GM06990 (cell line): ENCODE measurements around the gene ENKD1.
"Not testable (repeated sequence)": the region's sequence is repeated elsewhere in the genome, so short reads cannot be mapped to it uniquely, and the experiment has no call there.

ENCODE experiments used
- DNase-seq: peaks from one replicate; pipeline ENCODE4 v3.0.0-alpha.2; 2011; ENCODE audit not compliant: insufficient read length; ENCODE audit errors: extremely low read depth
- H3K27me3 ChIP-seq: replicated peaks from 2 replicates; pipeline ENCODE4 v1.6.0; 2011; ENCODE audit warnings: low read length; ENCODE audit not compliant: control insufficient read depth, insufficient read depth
- H3K36me3 ChIP-seq: 2 replicates; pipeline ENCODE4 v1.5.1; 2011; ENCODE audit warnings: low read length; ENCODE audit not compliant: control insufficient read depth, insufficient read depth
- H3K4me3 ChIP-seq: replicated peaks from 2 replicates; pipeline ENCODE4 v1.5.1; 2011; ENCODE audit warnings: low read depth, mild to moderate bottlenecking, control low read depth, low read length
- TF ChIP-seq, protein P1 (sequence below): IDR thresholded peaks from 2 replicates; pipeline ENCODE4 v1.5.1; 2011; ENCODE audit warnings: low read length, control low read depth, mild to moderate bottlenecking, inconsistent platforms; ENCODE audit not compliant: insufficient read depth, poor library complexity, severe bottlenecking

Gene ENKD1

DNA sequence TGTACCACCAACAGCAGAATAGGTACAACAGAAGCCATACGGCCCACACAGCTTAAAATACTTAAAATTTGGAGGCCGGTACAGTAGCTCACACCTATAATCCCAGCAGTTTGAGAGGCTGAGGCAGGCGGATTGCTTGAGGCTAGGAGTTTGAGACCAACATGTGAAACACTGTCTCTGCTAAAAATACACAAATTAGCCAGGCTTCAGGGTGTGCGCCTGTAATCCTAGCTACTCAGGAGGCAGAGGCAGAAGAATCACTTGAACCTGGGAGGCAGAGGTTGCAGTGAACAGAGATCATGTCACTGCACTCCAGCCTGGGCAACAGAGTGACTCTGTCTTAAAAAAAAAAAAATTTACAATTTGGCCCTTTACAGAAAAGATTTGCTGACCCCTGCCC lies 35.6 kb upstream of the ENKD1 start:
- TF ChIP-seq, protein P1, sequence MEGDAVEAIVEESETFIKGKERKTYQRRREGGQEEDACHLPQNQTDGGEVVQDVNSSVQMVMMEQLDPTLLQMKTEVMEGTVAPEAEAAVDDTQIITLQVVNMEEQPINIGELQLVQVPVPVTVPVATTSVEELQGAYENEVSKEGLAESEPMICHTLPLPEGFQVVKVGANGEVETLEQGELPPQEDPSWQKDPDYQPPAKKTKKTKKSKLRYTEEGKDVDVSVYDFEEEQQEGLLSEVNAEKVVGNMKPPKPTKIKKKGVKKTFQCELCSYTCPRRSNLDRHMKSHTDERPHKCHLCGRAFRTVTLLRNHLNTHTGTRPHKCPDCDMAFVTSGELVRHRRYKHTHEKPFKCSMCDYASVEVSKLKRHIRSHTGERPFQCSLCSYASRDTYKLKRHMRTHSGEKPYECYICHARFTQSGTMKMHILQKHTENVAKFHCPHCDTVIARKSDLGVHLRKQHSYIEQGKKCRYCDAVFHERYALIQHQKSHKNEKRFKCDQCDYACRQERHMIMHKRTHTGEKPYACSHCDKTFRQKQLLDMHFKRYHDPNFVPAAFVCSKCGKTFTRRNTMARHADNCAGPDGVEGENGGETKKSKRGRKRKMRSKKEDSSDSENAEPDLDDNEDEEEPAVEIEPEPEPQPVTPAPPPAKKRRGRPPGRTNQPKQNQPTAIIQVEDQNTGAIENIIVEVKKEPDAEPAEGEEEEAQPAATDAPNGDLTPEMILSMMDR, result no peak
- no peaks in the 10 kb centered on the region for H3K36me3 ChIP-seq
- no peaks in the 10 kb centered on the region for H3K27me3 ChIP-seq
- no peak for DNase-seq
- no peak overlapping the region for H3K4me3 ChIP-seq

DNA sequence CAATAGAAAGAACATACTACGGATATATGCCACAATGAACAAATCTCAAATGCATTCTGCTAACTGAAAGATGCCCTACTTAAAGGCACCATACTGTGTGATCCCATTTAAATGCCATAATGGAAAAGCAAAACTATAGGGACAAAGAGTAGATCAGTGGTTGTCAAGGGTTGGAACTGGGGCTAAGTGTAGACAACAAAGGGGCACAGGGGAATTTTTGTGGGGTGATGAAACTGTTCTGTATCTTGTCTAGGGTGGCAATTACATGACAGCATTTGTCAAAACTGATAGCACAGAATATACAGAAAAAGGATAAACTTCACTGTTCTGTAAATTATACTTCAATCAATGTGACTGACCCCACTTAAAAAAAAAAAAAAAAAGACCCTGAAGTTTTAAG lies 34.9 kb upstream of the ENKD1 start:
- no peak overlapping the region for H3K4me3 ChIP-seq
- TF ChIP-seq, protein P1, result no peak
- H3K27me3 ChIP-seq, result no peaks in the 10 kb centered on the region
- H3K36me3 ChIP-seq, result no peaks in the 10 kb centered on the region
- no peak for DNase-seq

DNA sequence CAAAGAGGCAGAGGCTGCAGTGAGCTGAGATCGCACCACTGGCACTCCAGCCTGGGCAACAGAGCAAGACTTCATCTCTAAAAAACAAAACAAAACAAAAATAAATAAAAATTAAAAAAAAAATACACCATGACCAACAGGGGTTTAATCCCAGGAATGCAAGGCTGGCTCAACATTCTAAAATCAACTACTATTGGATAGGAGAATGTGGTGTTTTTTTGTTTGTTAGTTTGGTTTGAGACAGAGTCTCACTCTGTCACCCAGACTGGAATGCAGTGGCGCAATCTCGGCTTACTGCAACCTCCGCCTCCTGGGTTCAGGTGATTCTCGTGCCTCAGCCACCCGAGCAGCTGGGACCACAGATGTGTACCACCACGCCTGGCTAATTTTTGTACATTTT lies 32.7 kb upstream of the ENKD1 start:
- TF ChIP-seq, protein P1, result no peak
- no peaks in the 10 kb centered on the region for H3K36me3 ChIP-seq
- DNase-seq, result no peak
- H3K4me3 ChIP-seq, result no peak overlapping the region
- H3K27me3 ChIP-seq, result no peaks in the 10 kb centered on the region

DNA sequence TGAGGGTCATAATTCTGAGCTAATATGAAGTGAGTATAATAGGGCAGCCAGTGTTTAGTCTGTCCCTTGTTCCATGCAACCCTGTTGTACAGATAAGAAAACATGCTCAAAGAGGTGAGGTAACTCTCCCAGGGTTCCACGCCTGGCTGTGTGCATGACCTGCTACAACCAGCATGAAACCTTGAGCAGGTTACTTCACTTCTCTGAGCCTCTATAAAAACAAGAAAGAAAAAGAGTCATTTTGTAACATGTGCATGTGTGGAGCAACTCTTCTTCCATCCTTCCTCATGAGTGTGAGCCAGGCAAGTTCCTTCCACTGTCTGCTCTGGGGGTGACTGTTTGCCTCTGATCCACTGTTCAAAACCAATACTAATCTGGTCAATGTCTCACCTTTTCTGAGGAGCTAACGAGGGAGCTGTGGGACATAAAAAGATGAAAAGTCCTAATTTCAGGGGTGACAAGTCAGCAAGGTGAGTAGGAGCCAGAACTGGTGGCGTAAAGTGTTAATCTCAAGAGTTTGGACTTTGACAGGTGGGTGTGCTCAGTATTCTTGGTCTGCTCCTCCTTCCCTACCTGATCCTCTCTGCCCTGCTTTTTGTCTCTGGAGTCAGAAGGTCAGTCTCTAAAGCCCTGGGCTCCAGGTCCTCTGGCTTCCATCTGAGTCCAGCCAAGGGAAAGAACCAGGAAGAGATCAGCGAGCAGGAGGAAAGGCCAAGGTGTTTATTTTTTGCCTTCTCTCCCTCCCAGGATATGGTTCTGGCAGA lies 31.1 kb upstream of the ENKD1 start:
- no peaks in the 10 kb centered on the region for H3K27me3 ChIP-seq
- no peak overlapping the region for H3K4me3 ChIP-seq
- no peak for DNase-seq

DNA sequence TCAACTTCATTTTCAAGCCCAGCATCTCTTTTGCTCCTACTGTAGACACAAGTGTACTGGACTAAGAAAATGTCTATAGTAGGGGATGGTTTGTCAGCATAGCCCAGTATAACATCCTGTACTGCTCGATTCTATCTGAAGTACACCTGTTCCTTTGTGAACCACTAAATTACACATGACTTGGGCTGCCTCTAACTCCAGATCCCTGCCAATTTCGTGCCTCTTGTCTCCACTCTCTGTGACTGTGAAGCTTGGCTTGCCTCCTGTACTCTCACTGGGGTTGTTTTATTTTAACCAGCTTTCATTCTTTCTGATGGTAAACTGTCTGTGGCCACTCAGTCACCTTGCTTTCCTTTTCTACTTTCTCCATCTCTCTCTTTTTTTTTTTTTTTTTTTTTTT lies 28.1 kb upstream of the ENKD1 start:
- TF ChIP-seq, protein P1, result no peak
- H3K4me3 ChIP-seq, result no peak overlapping the region
- H3K36me3 ChIP-seq, result no peaks in the 10 kb centered on the region
- H3K27me3 ChIP-seq, result no peaks in the 10 kb centered on the region
- DNase-seq, result no peak

More for the DNA sequence above, 31.1 kb upstream of the ENKD1 start:
- no peaks in the 10 kb centered on the region for H3K36me3 ChIP-seq
- TF ChIP-seq, protein P1, result no peak

DNA sequence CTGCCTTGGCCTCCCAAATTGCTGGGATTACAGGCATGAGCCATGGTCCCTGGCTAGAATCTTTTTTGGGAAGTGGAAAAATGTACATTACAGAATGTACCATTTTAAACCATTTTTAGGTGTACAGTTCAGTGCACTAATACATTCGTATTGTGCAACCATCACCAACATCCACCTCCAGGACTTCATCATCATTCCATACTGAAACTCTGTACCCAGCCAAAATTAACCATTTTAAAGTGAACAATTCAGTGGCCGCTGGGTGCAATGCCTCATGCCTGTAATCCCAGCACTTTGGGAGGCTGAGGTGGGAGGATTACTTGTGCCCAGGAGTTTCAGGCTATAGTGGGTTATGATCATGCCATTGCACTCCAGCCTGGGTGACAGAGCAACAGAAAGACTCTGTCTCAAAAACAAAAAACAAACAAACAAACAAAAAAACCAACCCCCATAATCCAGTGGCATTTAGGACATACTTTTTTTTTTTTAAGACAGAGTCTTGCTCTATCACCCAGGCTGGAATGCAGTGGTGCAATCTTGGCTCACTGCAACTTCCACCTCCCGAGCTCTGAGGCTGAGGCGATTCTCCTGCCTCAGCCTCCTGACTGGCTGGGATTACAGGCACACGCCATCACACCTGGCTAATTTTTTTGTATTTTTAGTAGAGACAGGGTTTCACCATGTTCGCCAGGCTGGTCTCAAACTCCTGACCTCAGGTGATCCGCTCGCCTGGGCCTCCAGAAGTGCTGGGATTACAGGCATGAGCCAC lies 27.2 kb upstream of the ENKD1 start:
- H3K4me3 ChIP-seq, DNase-seq, H3K27me3 ChIP-seq, H3K36me3 ChIP-seq: not testable (repeated sequence)
